SKM-1 treated with dmso at 0.1 percent for 144 hours (cell line): Measurements from ENCODE around the gene EGFL8.
"Not testable (repeated sequence)": the region's sequence is repeated elsewhere in the genome, so short reads cannot be mapped to it uniquely, and the experiment has no call there.

Source experiments
- DNase-seq: peaks from one replicate; lab custom pipeline; 2025; ENCODE audit not compliant: unreplicated experiment; lab: John Stamatoyannopoulos, UW

The EGFL8 gene

DNA sequence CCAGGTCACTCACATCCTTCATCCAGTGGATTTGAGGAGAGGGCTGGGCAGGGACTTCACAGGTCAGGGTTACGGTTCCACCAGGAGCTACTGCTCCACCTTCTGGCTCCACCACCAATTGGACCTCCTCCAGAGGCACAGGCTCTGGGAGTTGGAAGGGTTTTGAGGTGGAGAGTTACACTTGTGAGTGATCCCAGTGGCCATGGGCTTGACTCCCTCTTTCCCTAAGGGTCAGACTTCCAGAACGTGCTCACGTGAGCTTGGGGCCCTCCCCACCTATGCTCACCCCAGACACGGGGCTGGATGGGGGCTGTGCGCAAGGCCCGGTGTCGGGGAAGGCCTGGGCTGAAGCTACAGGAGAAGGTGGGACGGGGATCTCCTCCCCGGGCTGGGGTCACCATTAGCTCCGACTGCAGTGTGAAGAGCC lies 18.2 kb downstream of the EGFL8 start:
- no peak for DNase-seq

DNA sequence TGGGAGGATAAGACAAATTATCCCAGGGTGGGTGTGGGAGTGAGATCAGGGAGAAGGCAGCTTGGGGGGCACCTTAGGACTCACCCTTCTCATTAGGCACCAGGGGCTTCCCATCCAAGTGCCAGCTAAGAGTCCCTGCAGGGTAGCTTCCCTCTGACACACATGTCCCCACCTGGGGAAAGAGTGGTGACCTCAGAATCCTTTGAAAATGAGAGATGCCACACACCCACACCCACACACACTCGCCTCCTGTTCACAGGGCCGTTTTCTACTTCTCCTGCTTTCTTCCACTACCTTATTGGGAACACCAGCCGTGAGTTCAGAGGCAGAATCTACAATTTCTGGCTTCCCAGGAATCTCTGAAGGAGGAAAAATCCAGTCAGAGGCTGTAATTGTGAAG lies 18.6 kb downstream of the EGFL8 start:
- DNase-seq: no peak

DNA sequence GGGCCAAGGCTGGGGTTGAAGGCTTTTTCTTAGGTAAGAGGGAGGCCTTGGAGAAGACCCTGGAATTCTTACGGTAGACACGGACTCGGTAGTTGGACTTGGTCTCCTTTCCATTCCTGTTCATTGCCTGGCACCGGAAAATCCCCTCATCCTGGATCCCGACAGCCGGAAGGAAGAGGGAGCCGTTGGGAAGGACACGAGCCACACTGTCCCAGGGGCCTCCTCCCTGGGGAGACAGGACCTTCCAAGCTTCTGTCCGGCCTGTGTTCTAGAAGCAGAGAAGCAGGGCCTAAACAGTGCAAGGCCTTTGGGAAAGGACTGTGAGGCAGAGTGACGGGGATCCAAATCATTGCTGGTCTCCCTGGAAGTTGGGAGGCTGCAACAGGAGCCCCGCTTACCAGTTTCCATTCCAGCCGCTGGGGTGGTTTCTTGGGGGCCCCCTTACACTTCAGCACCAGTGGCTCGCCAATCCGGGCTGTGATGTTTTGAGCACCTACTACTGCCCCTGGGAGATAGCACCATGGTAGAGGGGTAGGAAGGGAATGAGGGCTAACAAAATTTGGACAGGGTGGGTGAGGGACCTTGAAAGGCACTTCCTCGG lies 19.2 kb downstream of the EGFL8 start:
- DNase-seq: no peak

DNA sequence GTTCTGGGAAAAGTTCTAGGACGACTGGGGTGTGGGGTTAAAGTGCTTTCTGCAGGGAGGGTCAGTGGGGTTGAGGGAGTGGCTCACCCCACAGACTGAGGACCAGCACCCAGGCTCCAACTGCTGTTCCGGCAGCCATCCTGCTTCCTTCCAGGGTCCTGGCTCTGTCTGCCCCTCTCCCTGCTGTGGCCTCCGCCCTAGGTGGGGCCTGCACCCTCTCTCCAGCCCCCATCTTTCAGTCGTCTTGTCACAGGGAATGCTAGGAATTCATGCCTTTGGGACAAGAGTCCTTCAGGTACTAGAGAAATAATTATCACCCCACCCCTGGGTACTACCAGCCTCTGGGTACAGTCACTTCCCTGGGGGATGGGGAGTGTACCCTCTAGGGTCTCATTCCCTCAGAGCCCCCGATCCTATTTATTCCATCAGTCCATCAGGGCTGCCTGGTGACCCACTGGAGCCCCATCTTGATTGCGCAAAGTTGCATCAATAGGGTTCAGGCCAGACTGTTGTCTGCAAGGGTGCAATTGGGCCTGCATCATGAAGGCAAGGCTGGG lies 19.8 kb downstream of the EGFL8 start, which contains the start of gene AGER:
AGER (minus strand) TSS at position 170 of the 557 bp plus-strand sequence; CDS start at position 139, 31 bp downstream.
- DNase-seq: no peak

DNA sequence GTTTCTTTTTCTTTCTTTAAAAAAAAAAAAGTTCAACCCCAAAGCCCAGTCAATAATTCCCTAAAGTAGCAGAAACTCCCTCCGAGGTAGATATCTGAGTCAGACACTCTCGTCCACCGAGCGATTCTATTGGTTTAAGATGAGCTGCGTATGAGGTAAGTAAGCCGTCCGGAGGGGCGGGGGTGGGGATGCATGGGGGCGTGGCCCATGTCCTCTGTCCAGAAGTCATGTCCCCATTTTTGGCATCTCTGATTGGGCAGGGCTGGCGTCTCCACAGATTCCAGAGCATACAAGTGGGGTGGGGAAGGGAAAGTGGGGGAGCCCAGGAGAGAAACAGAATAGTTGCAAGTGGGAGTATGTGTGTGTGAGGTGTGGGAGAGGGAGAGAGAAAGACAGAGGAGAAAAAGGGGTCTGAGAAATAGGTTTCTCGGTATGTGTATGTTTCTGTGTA lies 21.3 kb downstream of the EGFL8 start:
- DNase-seq: not testable (repeated sequence)

DNA sequence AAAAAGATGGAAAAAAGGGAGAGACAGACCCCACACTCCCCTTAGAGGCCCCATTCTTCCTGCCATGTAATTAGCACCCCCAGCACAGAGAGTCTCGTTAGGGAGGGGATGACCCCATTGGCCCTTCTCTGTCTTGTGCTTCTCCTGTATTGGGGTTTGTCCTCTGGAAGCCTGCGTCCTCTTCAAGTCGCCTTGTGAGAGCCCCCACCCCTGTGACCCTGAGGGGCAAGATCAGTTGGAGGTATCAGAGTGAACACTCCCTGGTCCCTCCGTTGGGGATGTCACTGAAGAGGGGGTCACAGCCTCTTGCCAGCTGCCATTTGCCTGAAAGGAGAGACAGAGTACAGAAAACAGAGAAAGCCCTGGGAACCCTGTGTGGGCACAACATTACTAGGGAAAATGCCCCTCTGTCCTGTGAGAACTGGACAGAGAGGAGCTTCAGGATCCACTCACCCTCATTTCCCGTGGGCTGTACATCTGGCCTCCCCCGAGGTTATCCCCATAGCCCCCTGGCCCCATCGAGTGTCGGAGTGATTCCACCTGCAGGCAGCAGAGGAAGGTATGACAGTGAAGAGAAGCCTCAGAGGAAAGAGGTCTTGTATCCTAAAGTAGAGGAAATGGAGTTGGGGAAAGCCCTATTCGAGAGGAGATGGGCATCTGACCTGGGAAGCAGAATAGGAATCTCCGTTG lies 21.9 kb downstream of the EGFL8 start:
- not testable (repeated sequence) for DNase-seq

DNA sequence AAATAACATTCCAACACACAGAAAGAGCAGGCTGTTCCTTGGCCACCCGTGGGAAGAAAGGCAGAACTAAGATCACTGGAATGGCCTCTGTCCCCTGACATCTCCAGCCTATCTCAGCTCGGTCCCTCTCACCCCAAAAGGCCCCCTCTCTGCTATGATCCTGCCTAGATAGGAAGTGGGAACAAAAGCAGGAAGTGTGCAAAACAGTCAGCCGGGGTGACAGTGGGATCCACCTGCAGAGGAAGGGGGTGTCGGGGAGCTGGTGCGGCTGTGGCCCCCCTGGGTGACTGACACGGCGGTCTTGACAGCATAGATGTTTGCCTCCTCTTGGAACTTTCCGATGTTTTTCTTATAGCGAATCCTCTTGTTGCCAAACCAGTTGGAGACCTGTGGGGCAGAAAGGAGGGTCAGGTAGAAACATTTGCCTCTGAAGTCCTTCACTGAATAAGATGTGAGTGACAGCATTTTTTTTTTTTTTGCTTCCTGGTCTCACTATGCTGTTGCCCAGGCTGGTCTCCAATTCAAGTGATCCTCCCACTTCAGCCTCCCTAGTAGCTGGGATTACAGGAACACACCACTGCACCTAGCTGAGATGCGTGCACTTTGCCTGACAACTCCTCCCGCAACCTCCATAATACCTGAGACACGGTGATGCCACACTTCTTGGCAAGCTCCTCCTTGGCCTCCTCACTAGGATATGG lies 22.8 kb downstream of the EGFL8 start:
- no peak for DNase-seq

DNA sequence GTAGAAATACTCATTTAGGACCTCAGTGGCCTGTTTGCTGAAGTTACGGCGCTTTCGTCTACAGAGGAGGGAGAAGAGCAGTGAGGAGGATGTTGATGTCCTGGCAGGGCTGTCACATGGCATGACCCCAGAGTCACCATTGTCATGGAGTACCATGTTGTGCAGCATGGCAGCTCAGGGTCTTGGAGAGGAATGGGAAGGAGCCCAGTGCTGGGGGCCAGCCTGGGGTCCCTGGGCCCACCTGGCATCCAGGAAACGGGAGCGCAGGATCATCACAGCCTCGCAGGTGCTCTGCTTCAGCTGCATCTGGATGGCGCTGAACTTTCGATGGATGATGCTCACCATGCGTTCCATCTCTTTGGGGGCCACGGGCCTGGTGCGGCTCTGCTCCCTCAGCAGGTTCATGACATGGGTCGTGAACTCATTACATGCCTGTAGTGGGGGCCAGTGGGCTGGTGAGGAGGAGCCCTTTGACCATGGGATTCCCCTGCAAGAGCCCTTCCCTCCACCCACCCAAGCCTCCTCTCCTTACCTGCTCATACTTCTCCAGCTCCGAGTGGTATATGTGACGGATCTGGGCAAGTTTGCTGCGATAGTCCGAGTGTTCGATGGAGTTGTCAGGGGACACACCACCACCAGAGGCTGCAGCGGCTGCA lies 23.5 kb downstream of the EGFL8 start:
- not testable (repeated sequence) for DNase-seq

DNA sequence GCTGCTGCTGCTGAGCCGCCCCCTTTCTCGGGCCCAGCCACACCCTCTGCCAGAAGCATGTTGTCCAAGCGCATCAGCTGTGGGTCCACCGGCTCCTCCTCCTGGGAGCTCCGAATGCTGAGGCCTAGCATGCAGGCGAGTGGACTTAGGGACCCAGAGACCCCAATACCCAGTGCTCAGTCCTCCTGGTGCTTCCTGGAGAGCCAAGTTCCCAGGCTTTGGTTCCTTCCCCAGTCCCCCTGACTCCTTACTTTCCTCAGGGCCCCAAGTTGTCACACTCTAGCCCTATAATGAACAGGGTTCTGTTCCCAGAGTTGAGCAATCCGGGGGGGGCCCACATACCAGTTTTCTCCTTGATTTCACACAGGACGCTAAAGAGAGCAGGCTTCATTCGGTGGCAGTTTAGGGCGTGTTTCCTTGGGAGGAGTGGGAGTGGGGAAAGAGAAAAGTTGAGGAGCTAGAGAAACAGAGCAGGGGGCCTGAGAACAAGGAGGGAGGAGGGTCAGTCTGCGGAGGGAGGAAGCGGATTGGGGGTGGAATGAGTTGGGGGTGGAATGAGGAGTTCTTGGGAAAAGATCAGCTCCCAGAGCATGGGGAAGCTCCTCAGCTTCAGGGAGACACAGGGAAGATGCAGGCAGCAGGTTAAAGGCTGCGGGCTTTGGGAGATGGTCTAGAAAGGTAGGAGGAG lies 24.1 kb downstream of the EGFL8 start:
- no peak for DNase-seq

DNA sequence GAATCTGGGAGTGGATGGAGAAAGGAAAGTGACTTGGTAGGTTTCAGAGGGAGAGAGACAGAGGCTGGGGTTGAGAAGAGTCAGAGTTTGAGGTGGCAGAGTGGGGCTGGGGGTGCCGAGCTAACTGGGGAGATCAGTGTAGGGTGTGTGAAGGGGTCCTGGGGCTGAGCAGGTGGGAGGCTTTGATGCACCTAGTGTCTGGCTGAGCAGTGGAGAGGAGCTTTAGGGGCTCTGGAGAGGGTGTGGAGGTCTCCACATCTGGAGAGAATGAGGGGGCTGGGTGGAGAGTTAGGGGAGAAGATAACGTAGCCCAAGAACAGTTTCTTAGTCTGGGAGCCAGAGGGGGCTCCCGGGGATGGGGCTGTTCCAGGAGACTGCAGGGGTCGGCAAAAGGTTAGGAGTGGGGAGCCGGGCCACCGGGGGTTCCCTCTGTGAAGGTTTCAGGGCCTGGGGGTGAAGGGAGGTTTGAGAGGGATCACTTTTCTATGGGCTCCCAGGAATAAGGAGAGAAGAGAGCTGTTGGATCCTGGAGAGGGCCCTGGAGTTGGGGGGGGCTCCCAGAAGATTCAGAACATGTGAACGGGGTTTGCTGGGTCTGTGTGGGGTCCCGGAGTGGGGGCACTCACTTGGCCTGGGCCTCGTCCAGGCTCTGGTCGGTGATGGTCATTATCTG lies 24.8 kb downstream of the EGFL8 start:
- DNase-seq: no peak

DNA sequence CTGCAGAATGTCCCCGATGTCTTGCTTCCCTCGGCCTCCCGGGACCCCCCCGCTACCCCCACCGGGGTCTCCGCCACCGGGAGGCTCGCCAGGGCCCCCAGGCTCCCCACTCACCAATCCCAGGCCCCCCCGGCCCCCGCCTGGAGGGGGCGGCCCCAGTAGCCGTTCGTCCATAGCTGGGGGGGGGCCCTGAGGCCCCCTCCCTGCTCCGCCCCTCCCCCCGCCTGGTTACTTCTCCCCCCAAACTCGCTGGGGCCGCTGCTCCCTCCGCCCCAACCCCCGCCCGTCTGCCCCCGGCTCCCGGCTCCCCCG lies 25.3 kb downstream of the EGFL8 start:
- no peak for DNase-seq

DNA sequence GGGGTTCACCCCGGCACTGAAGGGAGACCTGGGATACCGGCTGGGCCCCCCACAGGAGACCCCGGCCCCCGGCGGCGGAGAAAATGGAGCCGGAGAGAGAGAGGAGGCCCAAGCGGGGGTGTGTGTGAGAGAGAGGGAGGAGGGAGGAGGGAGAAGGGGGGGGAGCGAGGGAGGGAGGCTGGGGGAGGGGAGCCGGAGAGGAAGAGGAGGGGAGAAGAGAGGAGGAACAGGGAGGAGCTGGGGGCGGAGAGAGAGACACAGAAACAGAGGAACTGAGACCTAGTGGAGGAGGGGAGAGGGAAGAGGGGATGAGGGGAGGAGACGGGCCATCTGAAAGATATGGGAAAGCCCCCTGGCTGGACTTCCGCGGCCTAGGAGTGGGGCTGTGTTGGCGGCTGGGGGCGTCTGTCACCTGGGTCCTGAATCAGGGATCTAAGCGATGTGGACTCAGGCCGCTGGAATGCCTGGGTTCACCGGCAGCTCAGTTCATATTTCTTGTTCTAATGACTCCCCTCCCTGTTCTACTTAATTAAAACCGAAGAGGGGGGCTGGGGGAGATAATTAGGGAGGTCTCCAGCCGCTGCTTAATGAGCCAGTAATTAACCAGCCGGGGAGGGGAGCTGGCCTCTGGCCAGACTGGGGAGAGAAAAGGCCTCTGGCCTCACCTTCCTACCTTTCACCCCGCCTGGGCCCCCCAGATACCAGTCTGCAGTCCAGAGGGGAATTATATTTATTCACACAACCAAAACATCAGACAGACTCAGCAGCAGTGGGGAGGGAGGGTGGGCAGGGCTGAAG lies 25.9 kb downstream of the EGFL8 start, which contains the start of gene PBX2:
PBX2 (minus strand) TSS at position 149 of the 798 bp plus-strand sequence. CDS start 287 bp downstream, outside the sequence.
- peak; percentile 92 for DNase-seq

DNA sequence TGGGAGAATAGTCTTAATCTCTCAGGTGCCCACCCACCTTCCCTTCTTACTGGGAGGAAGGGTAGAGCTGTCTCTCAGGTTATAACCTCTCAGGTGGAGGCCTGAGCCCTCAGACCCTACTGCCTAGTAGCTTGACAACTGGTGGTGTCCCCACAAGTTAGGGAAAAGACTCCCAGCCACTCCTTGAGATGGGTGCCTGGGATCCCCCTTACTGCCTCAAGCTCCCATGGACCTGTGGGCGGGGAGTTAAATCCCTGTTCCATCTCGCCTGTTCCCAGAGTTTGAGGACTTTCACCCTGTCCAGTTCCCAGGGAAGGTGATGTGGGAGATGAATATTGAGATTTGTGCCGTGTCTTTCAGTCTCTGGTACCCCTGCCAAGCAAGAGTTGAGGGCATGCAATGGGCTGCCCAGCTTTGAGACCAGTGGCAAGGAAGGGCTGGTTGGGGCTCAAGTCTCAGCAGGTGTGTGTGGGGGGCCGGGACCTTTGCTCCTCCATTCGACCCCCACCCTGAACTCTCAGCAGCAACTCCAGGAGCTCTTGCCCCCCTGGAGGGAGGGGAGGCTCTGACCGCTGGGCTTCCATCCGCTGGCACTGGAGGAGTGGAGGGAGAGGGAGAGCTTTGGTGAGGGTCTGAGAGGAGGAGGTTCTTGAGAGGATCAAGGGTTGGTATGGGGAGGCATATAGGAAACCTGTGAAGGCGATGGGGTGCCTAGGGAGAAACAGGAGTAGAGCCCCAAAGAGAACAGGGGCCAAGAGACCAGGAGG lies 26.7 kb downstream of the EGFL8 start:
- DNase-seq: no peak

DNA sequence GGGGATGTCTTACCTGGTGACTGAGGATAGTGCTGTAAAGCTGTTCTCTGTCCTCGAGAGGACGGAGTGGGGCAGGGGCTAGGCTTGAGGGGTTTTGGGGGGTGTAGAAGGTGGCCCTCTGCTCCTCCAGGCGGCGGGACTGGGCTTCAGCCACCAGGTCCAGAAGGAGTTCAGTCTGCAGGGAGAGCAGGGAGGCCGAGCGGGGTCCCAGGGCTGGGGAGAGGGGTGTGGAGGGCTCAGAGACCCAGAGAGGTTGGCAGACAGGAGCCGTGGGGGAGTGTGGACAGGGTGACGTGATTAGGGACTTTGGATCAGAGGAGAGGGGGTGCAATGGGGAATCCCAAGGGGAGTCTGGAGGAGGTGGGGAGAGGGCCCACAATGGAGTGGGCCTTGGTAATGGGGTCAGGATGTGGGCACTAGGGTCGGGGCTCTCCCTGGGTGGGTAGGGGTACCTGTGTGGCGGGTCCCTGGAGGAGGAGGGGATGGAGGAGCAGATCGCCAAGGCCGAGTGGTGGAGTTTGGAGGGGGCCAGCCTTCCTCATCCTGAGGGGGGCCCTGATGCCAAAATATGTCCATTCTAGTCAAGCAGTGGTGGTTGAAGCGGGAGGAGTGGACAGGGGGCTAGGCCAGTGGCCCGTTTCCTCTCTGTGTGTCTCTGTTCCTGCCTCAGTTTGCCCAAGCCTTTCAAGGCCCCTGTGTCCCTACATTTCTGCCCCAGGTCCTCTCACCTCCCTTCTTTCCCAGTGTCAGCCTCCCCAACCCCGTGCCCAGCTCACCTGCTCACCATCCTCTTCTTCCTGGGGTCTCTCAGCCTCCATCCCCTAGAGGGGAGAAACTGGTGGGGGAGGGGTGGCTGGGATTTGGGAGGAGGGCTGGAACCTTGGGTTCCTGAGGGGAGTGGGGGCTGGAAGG lies 27.6 kb downstream of the EGFL8 start:
- DNase-seq: no peak

DNA sequence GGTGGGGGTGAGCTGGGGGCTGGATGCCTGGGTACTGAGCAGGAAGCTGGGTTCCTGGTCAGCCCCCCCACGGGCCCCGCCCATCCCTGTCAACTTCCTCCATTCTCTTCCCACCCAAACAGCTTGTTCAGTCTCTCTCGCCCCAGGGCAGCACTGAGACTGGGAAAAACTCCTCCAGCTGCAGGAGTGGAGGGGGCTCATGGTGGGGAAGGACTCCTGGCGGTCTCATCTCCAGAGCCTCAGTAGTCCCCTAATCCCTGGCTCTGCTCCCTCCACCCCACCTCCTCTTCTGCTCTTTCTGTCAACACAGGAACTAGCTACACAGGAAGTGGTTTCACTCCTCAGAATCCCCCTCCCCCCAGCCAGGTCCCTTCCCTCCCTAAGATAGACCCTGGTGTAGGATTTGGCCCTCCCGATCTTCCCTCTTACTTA lies 28.2 kb downstream of the EGFL8 start, which contains the start of gene GPSM3:
GPSM3 (minus strand) TSS at position 36 of the 432 bp plus-strand sequence. CDS start 130 bp downstream, outside the sequence.
- peak; percentile 72 for DNase-seq

DNA sequence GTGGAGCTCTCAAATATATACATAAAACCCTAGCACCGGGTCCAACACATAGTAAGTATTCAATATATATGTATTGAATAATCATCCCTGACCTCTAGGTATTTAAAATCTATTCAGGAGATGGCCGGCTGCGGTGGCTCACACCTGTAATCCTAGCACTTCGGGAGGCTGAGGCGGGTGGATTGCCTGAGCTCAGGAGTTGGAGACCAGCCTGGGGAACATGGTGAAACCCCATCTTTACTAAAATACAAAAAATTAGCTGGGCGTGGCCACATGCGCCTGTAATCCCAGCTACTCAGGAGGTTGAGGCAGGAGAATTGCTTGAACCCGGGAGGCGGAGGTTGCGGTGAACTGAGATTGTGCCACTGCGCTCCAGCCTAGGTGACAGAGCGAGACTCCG lies 28.7 kb downstream of the EGFL8 start:
- not testable (repeated sequence) for DNase-seq

DNA sequence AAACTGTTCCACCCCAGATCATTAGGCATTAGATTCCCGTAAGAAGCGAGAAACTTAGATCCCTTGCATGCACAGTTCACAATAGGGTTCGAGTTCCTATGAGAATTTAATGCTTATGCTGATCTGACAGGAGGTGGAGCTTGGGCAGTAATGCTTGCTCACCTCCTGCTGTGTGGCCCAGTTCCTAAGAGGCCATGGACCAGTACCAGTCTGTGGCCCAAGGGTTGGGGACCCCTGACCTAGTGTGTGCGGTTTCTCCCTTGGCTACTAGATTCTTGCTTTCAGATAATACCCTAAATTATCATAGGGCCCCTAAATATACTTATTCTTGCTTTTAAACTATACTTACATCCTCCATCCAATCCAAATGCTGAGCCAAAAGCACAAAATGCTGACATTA lies 30.0 kb downstream of the EGFL8 start:
- DNase-seq: no peak
